Natural killer cell treated with Interleukin-12 subunit alpha and Interleukin-12 subunit beta and Interleukin-15 and Interleukin-18, amount 100 ng/mL, for 72 hours (primary cell): Measurements from ENCODE around the gene USP40. TPM values are rescaled to one million over a fixed set of nuclear protein-coding genes. Genes with fewer than 3 reads are reported as not detected.

Source experiments
- ATAC-seq, 2 donors: fragments of 150-1000 bp; cut with Tn5 transposase in 1 of 2; sonication (Bioruptor Pico), chemical (Tn5 transposase) in 1 of 2; 2 replicates each; pipeline ENCODE4 v1.10.0; 2021
- DNase-seq: peaks from one replicate; pipeline ENCODE4 v3.0.0; 2022; ENCODE audit warnings: low spot score
- H3K27ac Mint-ChIP-seq, 2 donors: 1 replicate in 1 of 2; 2 replicates in 1 of 2; pipeline ENCODE4 v1.8.0; 2022; ENCODE audit warnings: mixed read lengths in 2 of 2, mild to moderate bottlenecking in 1 of 2, moderate library complexity in 1 of 2
- H3K27me3 Mint-ChIP-seq, 2 donors: 1 replicate in 1 of 2; 2 replicates in 1 of 2; pipeline ENCODE4 v1.8.0; 2022; ENCODE audit warnings: mixed read lengths in 2 of 2
- H3K36me3 Mint-ChIP-seq: one replicate; pipeline ENCODE4 v1.8.0; 2022; ENCODE audit warnings: mixed read lengths
- H3K4me1 Mint-ChIP-seq, 2 donors: 1 replicate in 1 of 2; 2 replicates in 1 of 2; pipeline ENCODE4 v1.8.0; 2022; ENCODE audit warnings: low read depth in 2 of 2, mixed read lengths in 2 of 2, mild to moderate bottlenecking in 1 of 2
- H3K4me3 Mint-ChIP-seq: one replicate; pipeline ENCODE4 v1.8.0; 2022; ENCODE audit warnings: mixed read lengths
- H3K9me3 Mint-ChIP-seq: 2 replicates; pipeline ENCODE4 v1.8.0; 2022; ENCODE audit warnings: mixed read lengths
- total RNA-seq, 2 donors: library from RNA; stranded (reverse); gene quantifications; one replicate each; pipeline ENCODE4 v1.2.3, GENCODE V29; 2022

The USP40 gene
- total RNA-seq, 2 donors from 2014 or later, result 20.6 to 23.3 TPM

DNA sequence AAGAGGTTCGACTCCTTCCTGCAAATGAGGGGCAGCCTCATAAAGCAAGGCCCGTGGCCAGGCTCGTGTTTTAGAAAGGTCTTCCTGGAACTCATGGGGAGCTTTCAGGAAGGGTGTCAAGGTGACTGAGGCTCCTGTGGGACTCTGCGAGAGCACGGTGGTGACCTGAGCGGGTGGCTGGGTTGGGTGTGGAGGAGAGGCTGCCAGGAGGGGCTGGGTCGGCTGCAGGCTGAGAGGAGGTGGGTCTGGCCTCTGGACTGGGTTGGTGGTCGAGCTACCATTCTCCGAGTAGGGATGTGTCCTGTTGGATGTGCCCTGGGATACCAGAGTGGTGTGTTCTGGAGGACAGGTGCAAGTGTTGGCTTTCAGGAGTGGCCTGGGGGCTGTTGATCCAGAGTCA lies 125.9 kb downstream of the USP40 start:
- Mint-ChIP-seq H3K9me3 (no peaks in the 10 kb centered on the region), H3K4me1 (peaks cover 23 to 34% of the 10 kb centered on the region in 2 donors), H3K27me3 (no peaks in the 10 kb centered on the region), H3K27ac (peak overlapping the region in 1 of 2 donors; percentile 16), H3K4me3 (no peak overlapping the region), H3K36me3 (peaks cover 12% of the 10 kb centered on the region)
- no peak for DNase-seq
- no peak for ATAC-seq

DNA sequence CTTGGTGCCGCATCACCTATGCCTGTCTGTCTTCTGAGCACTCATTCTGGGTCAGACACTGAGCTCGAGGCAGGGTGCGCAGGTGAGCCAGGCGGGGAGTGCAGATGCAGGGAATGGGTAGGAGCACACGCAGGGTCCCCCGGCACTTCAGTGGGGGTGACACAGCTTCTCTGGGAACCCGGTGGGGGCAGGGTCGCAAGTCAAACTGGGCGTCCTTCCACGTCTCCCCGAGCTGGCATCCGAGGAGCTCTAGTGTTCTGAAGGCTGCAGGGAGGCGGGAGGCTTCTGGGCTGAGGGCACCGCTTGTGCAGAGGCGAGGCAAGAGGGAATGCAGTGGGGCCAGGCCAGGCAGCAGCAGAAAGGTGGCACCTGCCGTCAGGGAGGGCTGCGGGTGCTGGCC lies 126.3 kb downstream of the USP40 start:
- Mint-ChIP-seq H3K27ac (peak overlapping the region in 1 of 2 donors; percentile 77), H3K4me3 (no peak overlapping the region), H3K9me3 (no peaks in the 10 kb centered on the region), H3K4me1 (peaks cover 23 to 34% of the 10 kb centered on the region in 2 donors), H3K27me3 (no peaks in the 10 kb centered on the region), H3K36me3 (peaks cover 10% of the 10 kb centered on the region)
- peak; percentile 26 for DNase-seq
- no peak for ATAC-seq

DNA sequence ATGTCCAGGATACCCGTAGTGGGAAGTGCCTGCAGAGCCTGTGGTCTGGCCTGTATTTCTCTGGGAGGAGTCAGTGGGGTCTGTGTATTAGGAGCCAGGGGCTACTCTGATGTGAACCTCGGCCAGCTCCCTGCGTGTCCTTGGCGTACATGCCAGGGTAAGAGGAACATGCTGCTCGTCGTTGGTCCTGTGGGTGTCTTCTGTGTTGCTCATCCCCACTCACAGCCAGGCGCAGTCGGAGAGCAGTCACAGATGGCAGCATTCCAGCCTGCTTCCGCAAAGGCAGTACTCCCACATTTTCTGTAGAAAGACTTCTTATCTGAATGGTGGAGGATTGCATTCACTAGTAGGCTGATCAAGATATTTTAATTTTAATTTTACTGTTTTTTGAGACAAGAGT lies 127.4 kb downstream of the USP40 start:
- DNase-seq (peak; percentile 18), ATAC-seq (no peak)
- Mint-ChIP-seq H3K36me3 (peaks cover 15% of the 10 kb centered on the region), H3K4me1 (peaks cover 17 to 27% of the 10 kb centered on the region in 2 donors), H3K9me3 (no peaks in the 10 kb centered on the region), H3K27ac (peak overlapping the region; percentile 43 to 77), H3K4me3 (no peak overlapping the region), H3K27me3 (no peaks in the 10 kb centered on the region)

DNA sequence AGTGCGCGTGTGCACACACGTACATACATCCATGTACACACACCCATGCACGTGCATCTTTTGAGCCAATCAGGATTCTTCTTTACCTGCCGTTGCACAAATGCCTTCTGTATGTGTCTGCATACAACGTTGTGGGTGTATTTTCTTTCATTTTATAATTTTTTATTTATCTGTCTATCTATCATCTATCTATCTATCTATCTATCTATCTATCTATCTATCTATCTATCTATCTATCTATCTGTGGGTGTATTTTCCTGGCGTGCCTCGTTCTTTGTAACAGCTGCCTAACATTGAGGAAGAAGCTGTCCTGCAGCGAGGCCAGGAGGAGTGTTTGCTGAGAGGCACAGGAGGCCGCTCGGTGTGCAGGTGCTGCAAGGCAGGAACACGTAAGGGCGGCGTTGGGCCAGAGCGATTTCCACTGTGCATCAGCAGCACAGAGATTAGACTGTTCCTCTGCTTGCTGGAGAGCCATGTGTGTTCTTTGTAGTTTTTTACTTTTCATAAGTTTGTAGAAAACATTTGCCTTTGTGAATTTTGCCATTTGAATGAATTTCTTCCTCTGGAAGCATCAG lies 127.9 kb downstream of the USP40 start:
- peak overlapping the region in 1 of 2 donors; percentile 43 for H3K27ac Mint-ChIP-seq
- peaks cover 12 to 24% of the 10 kb centered on the region in 2 donors for H3K4me1 Mint-ChIP-seq
- no peaks in the 10 kb centered on the region for H3K27me3 Mint-ChIP-seq
- ATAC-seq (no peak), DNase-seq (peak; percentile 22)
- peaks cover 15% of the 10 kb centered on the region for H3K36me3 Mint-ChIP-seq
- no peak overlapping the region for H3K4me3 Mint-ChIP-seq
- no peaks in the 10 kb centered on the region for H3K9me3 Mint-ChIP-seq

DNA sequence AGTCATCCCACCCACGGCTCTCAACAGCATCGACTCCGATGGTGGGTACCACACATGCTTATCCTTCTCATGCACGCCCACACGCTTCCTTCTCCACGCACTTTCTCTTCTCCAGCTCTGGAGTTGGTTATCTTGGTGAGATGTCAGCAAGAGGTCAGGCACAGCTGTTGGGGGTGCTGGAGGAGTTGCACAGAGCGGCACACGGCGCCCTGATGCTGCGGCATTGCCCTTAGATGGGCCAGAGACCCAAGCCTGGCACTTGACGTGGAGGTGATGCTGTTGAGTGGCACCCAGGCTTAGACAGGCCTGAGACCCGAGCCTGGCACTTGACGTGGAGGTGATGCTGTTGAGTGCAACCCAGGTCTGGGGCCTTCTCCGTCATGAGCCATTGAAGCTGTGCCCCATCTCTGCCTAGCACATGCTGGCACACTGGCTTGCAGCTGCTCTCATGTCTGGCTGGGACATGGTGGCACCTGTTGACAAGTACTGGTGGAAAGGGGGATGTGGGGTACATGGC lies 129.1 kb downstream of the USP40 start:
- DNase-seq (peak; percentile 39), ATAC-seq (no peak)
- peaks cover 8 to 25% of the 10 kb centered on the region in 2 donors for H3K4me1 Mint-ChIP-seq

DNA sequence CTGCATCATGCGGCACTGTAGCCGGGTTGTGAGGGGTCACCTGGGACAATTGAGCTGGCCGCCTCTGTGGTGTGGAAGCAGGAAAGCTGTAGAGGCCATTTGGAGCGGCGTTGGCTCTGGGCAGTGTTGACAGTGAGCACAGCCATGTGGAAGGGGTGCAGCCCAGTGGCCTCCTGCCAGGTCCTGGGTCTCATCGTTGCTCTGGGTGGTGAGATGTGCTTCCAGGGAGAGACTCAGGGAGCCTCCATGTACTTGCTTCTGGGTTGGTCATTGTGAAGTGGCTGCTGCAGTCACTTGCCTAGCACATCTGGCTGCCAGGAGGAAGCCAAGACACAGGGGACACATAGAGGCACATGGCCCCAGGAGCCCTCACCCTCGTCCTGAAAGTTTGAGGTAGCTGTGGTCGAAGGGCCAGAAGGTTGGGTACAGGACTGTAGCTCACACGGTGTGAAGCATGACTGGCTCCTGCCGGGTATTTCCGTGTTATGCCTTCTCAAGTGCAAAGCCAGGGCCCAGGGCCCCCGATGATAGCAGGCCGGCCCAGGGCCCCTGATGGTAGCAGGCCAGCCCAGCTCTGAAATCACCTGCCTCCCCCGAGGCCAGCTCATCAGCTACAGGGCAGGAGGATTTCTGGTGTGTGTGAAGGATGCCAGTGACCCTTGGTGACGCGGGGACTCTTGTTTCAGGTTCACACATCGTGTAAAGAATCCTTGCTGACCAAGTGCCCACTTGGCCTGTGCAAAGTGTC lies 129.7 kb downstream of the USP40 start:
- H3K4me1 Mint-ChIP-seq, result peaks cover 8 to 25% of the 10 kb centered on the region in 2 donors
- H3K27me3 Mint-ChIP-seq, result no peaks in the 10 kb centered on the region
- no peak overlapping the region for H3K27ac Mint-ChIP-seq
- H3K4me3 Mint-ChIP-seq, result no peak overlapping the region
- no peaks in the 10 kb centered on the region for H3K9me3 Mint-ChIP-seq
- peak; percentile 31 for DNase-seq
- no peak for ATAC-seq
- H3K36me3 Mint-ChIP-seq, result peaks cover 11% of the 10 kb centered on the region

More for the DNA sequence above, 129.1 kb downstream of the USP40 start:
- no peak overlapping the region for H3K4me3 Mint-ChIP-seq
- peaks cover 11% of the 10 kb centered on the region for H3K36me3 Mint-ChIP-seq
- no peaks in the 10 kb centered on the region for H3K9me3 Mint-ChIP-seq
- H3K27ac Mint-ChIP-seq, result no peak overlapping the region
- H3K27me3 Mint-ChIP-seq, result no peaks in the 10 kb centered on the region

DNA sequence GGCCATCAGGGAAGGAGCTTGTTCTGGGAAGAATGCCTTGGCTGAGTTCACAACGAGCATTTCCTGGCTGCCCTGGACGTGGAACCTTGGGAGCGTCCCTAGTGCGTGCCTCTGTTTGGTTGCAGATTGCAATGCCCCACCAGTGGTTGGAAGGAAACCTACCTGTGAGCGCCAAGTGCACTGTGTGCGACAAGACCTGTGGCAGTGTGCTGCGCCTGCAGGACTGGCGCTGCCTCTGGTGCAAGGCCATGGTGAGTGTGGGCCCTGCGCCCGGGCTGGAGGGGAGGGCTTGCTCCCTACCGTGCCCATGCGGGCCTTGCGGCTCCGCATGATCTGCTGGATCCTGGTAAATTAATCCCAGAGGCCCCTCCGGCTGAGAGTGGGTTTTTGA lies 130.4 kb downstream of the USP40 start:
- H3K9me3 Mint-ChIP-seq, result no peaks in the 10 kb centered on the region
- ATAC-seq (no peak), DNase-seq (peak; percentile 44)
- peaks cover 11% of the 10 kb centered on the region for H3K36me3 Mint-ChIP-seq
- H3K4me3 Mint-ChIP-seq, result no peak overlapping the region
- H3K27ac Mint-ChIP-seq, result no peak overlapping the region
- peaks cover 12 to 23% of the 10 kb centered on the region in 2 donors for H3K4me1 Mint-ChIP-seq
- no peaks in the 10 kb centered on the region for H3K27me3 Mint-ChIP-seq

DNA sequence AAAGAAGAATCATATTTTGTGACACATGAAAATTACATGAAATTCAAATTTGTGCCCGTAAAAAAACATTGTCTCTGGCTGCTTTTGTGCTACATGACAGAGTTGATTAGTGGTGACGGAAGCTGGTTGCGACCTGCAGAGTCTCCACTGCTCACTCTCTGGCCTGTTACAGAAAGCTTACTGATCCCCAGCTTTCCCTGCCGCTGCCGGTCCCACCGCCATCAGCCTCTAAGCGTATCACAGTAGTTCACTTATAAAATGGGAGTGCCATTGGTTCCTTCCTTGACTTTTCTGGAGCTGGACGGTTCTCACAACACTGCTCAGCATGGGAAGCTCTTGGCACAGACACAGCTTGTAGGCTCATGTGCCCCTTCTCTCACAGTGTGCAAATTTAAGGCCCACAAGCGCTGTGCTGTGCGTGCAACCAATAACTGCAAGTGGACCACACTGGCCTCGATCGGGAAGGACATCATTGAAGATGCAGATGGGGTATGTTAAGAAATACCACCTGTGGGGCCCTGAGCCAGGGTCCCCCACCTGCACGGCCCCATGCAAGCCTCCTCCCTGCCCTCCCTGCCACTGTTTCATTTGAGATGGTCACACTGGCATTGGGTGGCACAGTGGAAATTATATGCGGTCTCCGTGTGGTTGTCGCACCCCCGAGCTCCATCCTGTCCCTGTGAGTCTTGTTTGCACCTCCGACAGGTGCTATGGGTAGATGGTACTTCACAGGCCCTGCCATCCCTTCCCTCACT lies 131.0 kb downstream of the USP40 start:
- no peak overlapping the region for H3K27ac Mint-ChIP-seq
- H3K4me1 Mint-ChIP-seq, result peaks cover 8 to 18% of the 10 kb centered on the region in 2 donors
- no peaks in the 10 kb centered on the region for H3K9me3 Mint-ChIP-seq
- ATAC-seq, result no peak
- no peaks in the 10 kb centered on the region for H3K27me3 Mint-ChIP-seq
- H3K36me3 Mint-ChIP-seq, result peaks cover 11% of the 10 kb centered on the region
- DNase-seq, result peak; percentile 58
- no peak overlapping the region for H3K4me3 Mint-ChIP-seq

DNA sequence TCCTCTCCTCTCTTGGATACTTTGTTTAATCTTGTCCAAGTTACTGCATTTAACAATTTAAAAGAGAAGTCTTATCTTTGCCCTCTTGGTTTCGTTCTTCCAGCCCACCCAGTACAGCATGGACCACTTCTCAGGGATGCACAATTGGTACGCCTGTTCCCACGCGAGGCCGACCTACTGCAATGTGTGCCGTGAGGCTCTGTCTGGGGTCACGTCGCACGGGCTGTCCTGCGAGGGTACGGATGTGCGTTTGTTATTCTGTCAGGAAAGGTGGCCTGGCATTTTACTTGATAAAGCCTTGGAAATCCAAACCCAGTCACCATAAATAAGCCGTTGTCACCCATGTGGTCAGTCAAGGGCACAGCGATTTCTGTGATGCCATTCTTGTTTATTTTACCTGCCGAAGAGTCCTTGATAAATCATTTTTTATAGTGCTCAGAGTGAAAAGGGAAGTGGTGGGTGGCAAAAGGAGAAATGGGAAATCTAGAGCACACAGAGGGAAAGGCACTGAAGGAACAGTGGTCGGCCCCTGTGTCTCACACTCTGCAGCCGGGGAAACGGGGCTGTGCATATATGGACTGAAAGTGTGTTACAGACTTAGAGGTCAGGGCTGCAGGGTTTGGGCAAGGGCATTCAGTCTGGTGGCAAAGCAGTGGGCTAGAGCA lies 131.8 kb downstream of the USP40 start:
- peaks cover 11% of the 10 kb centered on the region for H3K36me3 Mint-ChIP-seq
- no peaks in the 10 kb centered on the region for H3K9me3 Mint-ChIP-seq
- no peaks in the 10 kb centered on the region for H3K27me3 Mint-ChIP-seq
- H3K4me3 Mint-ChIP-seq, result no peak overlapping the region
- no peak overlapping the region for H3K27ac Mint-ChIP-seq
- no peak for ATAC-seq
- H3K4me1 Mint-ChIP-seq, result peaks cover 8 to 12% of the 10 kb centered on the region in 2 donors
- DNase-seq, result no peak

DNA sequence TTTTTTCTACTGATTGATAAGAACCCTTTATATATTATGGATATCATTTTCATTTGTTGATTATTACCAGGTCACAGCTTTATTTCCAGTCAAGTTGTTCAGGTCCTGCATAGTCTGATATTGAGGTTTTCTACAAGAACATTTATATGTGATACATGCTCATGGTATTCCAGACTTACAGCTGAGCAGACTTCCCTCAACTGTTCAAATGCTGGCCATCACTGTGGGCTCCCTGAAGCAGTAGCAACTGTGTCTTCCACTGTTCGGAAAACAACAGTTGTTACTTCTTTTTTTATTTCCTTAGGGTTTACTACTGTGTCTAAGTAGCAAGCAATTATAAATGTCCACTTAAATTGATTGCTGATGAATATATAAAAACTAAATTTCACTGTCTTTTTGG lies 132.8 kb downstream of the USP40 start:
- H3K27me3 Mint-ChIP-seq, result no peaks in the 10 kb centered on the region
- DNase-seq (no peak), ATAC-seq (no peak)
- no peak overlapping the region for H3K4me3 Mint-ChIP-seq
- H3K36me3 Mint-ChIP-seq, result peaks cover 9% of the 10 kb centered on the region
- H3K9me3 Mint-ChIP-seq, result no peaks in the 10 kb centered on the region
- no peak overlapping the region for H3K27ac Mint-ChIP-seq
- peaks cover 12 to 15% of the 10 kb centered on the region in 2 donors for H3K4me1 Mint-ChIP-seq

DNA sequence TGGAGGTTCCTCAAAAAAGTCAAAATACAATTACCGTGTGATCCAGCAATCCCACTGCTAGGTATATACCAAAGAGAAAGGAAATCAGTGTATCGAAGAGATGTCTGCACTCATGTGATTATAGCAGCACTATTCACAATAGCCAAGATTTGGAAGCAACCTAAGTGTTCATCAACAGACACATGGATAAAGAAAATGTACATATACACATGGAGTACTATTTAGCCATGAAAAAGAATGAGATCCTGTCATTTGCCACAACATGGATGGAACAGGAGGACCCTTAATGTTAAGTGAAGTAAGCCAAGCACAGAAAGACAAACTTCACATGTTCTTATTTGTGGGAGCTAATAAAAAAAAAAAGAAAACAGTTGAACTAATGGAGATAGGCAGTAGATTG lies 133.6 kb downstream of the USP40 start:
- no peak for DNase-seq

DNA sequence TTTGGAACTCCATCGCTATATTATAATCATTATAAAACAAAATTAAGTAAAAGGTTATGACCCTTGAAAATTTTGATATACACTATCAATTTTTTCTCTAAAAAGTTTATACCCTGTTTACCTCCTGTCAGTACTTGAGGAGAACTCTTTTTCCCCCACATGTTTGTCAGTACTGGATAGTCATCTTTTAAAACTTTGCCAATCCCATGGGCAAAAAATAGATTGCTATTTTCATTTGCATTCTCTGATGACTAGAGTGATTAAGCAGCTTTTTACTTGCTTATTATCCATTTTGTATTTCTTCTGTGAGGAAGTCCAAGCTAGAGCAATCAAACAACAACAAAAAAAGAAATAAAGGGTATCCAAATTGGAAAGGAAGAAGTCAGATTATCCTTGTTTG lies 135.9 kb downstream of the USP40 start:
- Mint-ChIP-seq H3K27ac (no peak overlapping the region), H3K4me1 (peaks cover 30 to 36% of the 10 kb centered on the region in 2 donors), H3K27me3 (no peaks in the 10 kb centered on the region), H3K9me3 (peaks cover 4% of the 10 kb centered on the region), H3K4me3 (no peak overlapping the region), H3K36me3 (peaks cover 21% of the 10 kb centered on the region)
- ATAC-seq, result no peak
- no peak for DNase-seq

More for the DNA sequence above, 133.6 kb downstream of the USP40 start:
- peaks cover 5% of the 10 kb centered on the region for H3K36me3 Mint-ChIP-seq
- H3K4me3 Mint-ChIP-seq, result no peak overlapping the region
- ATAC-seq, result no peak
- peaks cover 12 to 16% of the 10 kb centered on the region in 2 donors for H3K4me1 Mint-ChIP-seq
- H3K27ac Mint-ChIP-seq, result peak overlapping the region in 1 of 2 donors; percentile 15
- H3K9me3 Mint-ChIP-seq, result no peaks in the 10 kb centered on the region
- no peaks in the 10 kb centered on the region for H3K27me3 Mint-ChIP-seq

DNA sequence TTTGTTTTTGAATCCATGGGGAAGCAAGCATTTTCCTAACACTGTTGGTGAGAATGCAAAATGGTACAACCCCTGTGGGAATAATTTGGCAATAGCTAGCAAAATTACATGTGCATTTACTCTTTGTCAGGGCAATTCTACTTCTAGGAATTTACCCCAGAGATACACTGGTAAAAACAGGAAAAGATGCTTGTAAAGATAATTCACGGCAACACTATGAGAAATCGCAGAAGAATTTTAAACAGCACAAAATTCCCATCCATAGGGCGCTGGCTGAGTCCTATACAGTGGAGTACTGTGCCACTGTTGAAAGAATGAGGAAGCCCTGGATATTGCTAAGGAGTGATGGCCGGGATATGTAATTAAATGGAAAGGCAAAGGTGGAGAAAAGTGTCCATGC lies 136.5 kb downstream of the USP40 start:
- DNase-seq, result no peak
- H3K4me1 Mint-ChIP-seq, result peaks cover 32 to 39% of the 10 kb centered on the region in 2 donors
- ATAC-seq, result no peak
- H3K27me3 Mint-ChIP-seq, result no peaks in the 10 kb centered on the region
- peaks cover 23% of the 10 kb centered on the region for H3K36me3 Mint-ChIP-seq
- peak overlapping the region in 1 of 2 donors; percentile 52 for H3K27ac Mint-ChIP-seq
- H3K9me3 Mint-ChIP-seq, result peaks cover 4% of the 10 kb centered on the region
- H3K4me3 Mint-ChIP-seq, result no peak overlapping the region
